22Rv1 (cell line): ENCODE results near the gene USP17L28.
"Not testable (repeated sequence)": the region's sequence is repeated elsewhere in the genome, so short reads cannot be mapped to it uniquely, and the experiment has no call there.

Experiments used
- H3K27ac ChIP-seq: fragments of 450-650 bp; 2 replicates; pipeline ENCODE4 v1.5.1; 2017
- TF ChIP-seq, protein P1 (sequence below): fragments of 450-650 bp; IDR thresholded peaks from 2 replicates; pipeline ENCODE4 v1.5.1; 2017; ENCODE audit warnings: mild to moderate bottlenecking

Gene USP17L28

DNA sequence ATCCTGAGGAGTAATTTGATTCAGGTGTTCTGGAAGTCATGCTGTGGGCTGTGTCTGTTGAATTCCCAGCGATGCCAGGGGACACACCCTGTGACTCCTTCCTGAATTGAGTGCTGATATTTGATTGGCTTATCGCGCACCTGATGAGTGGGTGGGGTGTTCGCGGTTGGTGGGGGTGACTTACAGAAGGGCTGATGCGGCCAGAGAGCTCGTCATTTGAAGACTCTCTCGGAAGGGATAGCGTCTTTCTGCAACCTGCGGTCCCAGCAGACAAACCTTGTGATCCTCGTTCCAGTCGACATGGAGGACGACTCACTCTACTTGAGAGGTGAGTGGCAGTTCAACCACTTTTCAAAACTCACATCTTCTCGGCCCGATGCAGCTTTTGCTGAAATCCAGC is at the start of gene USP17L28:
Gene USP17L28 (plus strand): TSS at position 301 of the 400 bp plus-strand sequence. CDS start 0 bp downstream, at position 301.
- H3K27ac ChIP-seq, result not testable (repeated sequence)

- not testable (repeated sequence) for H3K27ac ChIP-seq
Observed at GRCh38 chr4:9324191-9324590, 24.5 kb upstream of the USP17L28 start.

DNA sequence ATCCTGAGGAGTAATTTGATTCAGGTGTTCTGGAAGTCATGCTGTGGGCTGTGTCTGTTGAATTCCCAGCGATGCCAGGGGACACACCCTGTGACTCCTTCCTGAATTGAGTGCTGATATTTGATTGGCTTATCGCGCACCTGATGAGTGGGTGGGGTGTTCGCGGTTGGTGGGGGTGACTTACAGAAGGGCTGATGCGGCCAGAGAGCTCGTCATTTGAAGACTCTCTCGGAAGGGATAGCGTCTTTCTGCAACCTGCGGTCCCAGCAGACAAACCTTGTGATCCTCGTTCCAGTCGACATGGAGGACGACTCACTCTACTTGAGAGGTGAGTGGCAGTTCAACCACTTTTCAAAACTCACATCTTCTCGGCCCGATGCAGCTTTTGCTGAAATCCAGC is 23.8 kb upstream of the USP17L28 start, which contains the start of gene USP17L24:
Gene USP17L24 (plus strand): TSS at position 301 of the 400 bp plus-strand sequence. CDS start 0 bp downstream, at position 301.
- not testable (repeated sequence) for H3K27ac ChIP-seq

- H3K27ac ChIP-seq, result not testable (repeated sequence)
Observed at GRCh38 chr4:9329611-9330010, 19.1 kb upstream of the USP17L28 start, which contains the start of gene USP17L25. TSS of gene USP17L25 (plus strand) at chr4:9329911. CDS start at chr4:9329911, 0 bp downstream.

DNA sequence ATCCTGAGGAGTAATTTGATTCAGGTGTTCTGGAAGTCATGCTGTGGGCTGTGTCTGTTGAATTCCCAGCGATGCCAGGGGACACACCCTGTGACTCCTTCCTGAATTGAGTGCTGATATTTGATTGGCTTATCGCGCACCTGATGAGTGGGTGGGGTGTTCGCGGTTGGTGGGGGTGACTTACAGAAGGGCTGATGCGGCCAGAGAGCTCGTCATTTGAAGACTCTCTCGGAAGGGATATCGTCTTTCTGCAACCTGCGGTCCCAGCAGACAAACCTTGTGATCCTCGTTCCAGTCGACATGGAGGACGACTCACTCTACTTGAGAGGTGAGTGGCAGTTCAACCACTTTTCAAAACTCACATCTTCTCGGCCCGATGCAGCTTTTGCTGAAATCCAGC is 14.3 kb upstream of the USP17L28 start, which contains the start of gene USP17L26:
Gene USP17L26 (plus strand): TSS at position 301 of the 400 bp plus-strand sequence. CDS start 0 bp downstream, at position 301.
- not testable (repeated sequence) for H3K27ac ChIP-seq

DNA sequence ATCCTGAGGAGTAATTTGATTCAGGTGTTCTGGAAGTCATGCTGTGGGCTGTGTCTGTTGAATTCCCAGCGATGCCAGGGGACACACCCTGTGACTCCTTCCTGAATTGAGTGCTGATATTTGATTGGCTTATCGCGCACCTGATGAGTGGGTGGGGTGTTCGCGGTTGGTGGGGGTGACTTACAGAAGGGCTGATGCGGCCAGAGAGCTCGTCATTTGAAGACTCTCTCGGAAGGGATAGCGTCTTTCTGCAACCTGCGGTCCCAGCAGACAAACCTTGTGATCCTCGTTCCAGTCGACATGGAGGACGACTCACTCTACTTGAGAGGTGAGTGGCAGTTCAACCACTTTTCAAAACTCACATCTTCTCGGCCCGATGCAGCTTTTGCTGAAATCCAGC is 9.6 kb upstream of the USP17L28 start, which contains the start of gene USP17L5:
Gene USP17L5 (plus strand): TSS at position 301 of the 400 bp plus-strand sequence. CDS start 0 bp downstream, at position 301.
- H3K27ac ChIP-seq, result not testable (repeated sequence)

DNA sequence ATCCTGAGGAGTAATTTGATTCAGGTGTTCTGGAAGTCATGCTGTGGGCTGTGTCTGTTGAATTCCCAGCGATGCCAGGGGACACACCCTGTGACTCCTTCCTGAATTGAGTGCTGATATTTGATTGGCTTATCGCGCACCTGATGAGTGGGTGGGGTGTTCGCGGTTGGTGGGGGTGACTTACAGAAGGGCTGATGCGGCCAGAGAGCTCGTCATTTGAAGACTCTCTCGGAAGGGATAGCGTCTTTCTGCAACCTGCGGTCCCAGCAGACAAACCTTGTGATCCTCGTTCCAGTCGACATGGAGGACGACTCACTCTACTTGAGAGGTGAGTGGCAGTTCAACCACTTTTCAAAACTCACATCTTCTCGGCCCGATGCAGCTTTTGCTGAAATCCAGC is 4.8 kb upstream of the USP17L28 start, which contains the start of gene USP17L27:
Gene USP17L27 (plus strand): TSS at position 301 of the 400 bp plus-strand sequence. CDS start 0 bp downstream, at position 301.
- H3K27ac ChIP-seq, result not testable (repeated sequence)

DNA sequence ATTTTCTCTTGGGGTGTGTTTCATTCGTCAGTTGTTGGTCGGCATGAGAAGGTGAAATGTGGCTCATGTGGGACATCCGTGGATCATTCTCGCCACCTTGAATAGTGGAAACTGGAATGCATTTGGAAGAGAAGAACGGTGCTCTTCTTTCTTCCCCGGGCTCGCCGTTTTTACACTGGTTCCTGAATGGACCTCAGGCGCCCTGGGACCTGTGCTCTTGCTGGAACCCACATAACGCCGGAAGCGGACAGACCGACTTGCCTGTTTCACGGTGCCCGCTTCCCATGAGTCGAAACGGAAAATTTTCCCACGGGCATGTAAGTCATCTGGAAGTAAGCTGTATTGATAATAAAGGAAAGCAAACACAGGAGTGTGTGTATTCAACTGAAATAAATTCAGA is 2.2 kb downstream of the USP17L28 start:
- H3K27ac ChIP-seq, result not testable (repeated sequence)

- not testable (repeated sequence) for H3K27ac ChIP-seq
Observed at GRCh38 chr4:9353338-9353737, 4.6 kb downstream of the USP17L28 start, which contains the start of gene USP17L29. TSS of gene USP17L29 (plus strand) at chr4:9353638. CDS start at chr4:9353638, 0 bp downstream.

- not testable (repeated sequence) for H3K27ac ChIP-seq
Observed at GRCh38 chr4:9362829-9363228, 14.1 kb downstream of the USP17L28 start, which contains the start of gene USP17L30. TSS of gene USP17L30 (plus strand) at chr4:9363129. CDS start at chr4:9363129, 0 bp downstream.

DNA sequence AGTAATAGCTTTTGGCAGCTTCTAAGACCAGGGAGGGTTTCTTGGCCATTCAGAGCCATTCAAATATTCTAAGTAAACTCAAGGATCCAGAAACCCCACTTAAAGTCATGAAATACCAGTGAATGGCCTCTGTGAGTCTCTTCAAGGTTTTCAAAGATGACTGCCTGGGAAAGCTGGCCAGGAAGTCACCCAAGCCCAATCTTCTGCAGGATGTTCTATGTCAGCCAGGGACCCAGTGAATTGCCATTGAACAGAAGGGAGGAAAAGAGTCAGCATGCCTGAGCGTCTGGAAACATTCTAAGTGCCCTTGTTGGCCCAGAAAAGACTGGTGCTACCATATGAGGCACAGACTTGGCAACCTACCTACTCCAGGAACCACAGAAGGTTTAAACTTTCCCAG is 31.2 kb downstream of the USP17L28 start:
- not testable (repeated sequence) for H3K27ac ChIP-seq

GRCh38 chr4:9381012-9381534 is 32.4 kb downstream of the USP17L28 start:
- H3K27ac ChIP-seq, result not testable (repeated sequence)
- TF ChIP-seq, protein P1, sequence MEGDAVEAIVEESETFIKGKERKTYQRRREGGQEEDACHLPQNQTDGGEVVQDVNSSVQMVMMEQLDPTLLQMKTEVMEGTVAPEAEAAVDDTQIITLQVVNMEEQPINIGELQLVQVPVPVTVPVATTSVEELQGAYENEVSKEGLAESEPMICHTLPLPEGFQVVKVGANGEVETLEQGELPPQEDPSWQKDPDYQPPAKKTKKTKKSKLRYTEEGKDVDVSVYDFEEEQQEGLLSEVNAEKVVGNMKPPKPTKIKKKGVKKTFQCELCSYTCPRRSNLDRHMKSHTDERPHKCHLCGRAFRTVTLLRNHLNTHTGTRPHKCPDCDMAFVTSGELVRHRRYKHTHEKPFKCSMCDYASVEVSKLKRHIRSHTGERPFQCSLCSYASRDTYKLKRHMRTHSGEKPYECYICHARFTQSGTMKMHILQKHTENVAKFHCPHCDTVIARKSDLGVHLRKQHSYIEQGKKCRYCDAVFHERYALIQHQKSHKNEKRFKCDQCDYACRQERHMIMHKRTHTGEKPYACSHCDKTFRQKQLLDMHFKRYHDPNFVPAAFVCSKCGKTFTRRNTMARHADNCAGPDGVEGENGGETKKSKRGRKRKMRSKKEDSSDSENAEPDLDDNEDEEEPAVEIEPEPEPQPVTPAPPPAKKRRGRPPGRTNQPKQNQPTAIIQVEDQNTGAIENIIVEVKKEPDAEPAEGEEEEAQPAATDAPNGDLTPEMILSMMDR, result peak; percentile 77

DNA sequence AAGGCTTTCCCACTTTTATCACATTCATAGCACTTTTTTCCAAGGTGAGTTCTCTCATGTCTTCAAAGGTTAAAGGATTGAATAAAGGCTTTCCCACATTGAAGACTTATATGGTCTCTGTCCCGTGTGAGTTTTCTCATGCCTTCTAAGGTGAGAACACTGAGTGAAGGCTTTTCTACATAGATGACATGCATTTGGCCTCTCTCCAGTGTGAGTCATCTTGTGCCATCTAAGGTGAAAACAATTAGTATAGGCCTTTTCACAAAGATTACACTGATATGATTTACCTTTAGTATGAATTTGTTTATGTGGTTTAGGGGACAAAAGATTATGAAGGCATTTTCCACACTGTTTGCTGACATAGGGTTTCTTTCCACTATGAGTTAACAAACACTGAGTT is 35.4 kb downstream of the USP17L28 start:
- TF ChIP-seq, protein P1, result no peak
- H3K27ac ChIP-seq, result no peak overlapping the region

DNA sequence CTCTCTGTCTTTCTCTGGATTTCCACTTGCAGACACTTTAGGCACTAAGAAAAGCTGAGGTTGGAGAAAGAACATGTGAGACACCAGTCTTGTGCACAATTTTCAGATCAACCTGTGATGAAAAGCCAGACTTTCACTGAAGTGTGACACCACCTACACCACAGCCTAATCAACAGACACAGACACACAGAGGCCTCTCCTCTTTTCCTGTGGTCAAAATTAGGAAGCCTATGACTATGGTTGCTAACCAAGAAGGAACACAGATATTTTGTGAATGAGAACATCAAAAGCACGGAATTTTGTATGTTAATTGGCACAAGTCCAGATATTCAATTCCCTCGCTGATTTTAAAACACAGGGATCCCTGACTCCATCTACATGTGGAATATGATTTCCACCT is 40.3 kb downstream of the USP17L28 start:
- H3K27ac ChIP-seq, result not testable (repeated sequence)
